Stimulated activated CD8-positive, alpha-beta memory T cell treated with anti-CD3 and anti-CD28 coated beads, Interleukin-7, amount 100 ng/mL, for 24 hours (primary cell): ENCODE measurements around the gene NEU1.
A peak's percentile ranks its signal among the peaks of the same experiment; 100 is the strongest.
"Not testable (repeated sequence)": the region's sequence is repeated elsewhere in the genome, so short reads cannot be mapped to it uniquely, and the experiment has no call there.

Experiments
- DNase-seq: peaks from one replicate; pipeline ENCODE4 v3.0.0-alpha.2; 2020; ENCODE audit warnings: low read depth

NEU1 gene

DNA sequence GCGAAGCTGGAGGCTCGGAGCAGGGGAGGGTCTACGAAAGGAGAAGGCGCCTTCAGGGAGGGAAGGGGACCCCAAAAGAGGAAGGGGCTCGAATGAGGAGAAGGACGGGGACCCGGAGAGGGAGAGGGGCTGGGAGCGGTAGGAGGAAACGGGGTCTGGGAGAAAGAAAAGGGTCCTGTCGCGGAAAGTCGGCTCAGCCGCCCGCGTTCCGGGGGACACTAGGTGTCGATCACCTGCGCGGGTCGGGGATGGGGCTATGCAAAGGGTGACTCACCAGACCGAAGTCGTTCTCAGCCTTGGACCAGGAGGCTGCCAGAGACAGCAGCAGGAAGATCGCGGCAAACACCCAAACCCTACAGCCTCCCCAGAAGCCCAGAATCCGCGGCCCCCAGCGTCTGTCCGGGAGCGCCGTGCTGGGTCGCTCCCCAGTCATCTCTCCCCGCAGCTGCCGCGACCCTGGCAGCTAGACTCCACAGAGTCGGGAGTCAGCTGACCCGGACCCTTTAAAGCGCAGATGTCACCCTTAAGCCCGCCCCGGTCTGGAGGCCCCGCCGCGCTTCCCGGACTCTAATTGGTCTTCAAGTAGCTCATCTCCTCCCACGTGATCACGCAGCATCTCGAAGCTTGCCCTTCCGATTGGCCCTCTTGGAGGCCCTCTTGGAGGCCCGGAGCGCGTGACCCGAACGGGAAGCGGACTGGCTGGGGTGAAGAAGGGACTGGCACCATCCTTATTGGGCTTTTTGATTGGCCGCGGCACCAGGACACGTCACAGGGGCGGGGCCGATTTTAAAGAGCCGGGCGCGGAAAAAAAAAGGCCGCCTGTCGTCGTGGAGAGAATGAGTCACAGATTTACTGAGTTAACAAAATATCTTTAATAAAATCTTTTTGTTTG is at the start of gene NEU1:
NEU1 (minus strand) TSS at position 478 of the 892 bp plus-strand sequence; CDS start at position 433, 45 bp downstream.
- peak; percentile 95 for DNase-seq

DNA sequence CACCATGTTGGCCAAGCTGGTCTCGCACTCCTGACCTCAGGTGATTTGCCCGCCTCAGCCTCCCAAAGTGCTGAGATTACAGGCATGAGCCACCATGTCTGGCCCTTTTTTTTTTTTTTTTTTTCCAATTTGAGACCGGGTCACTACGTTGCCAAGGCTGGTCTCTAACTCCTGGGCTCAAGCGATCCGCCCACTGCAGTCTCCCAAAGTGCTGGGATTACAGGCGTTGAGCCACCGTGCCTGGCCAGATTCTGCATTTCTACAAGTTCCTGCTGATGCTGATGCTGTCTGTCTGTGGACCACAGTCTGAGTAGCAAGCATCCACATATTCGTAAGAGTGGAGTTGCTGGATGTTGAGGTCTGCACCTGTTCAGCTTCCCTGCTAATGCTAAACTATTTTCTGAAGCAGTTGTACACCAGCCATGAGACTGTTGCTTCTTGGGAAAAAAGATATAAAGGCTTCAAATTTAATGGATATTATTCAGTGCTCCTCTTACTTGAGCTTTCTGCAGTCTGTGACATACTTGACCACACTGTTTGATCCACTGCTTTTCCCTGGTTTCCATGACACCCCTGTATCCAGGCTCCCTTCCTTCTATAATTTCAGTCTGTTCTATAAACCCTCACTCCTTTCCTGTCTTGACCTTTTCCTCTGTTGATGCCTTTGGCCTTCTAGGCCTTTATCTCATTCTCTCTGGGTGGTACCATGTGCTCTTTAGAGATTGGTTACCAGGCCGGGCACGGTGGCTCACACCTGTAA is 49.4 kb upstream of the NEU1 start:
- DNase-seq, result no peak

DNA sequence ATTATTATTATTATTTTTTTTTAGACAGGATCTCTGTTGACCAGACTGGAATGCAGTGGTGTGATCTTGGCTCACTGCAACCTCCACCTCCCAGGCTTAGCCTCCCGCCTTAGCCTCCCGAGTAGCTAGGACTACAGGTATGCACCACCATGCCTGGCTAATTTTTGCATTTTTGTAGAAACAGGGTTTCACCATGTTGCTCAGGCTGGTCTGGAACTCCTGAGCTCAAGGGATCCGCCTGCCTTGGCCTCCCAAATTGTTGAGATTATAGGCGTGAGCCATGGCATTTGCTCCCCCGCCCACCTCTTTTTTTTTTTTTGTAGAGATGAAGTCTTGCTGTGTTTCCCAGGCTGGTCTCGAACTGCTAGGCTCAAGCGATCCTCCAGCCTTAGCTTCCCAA is 46.7 kb upstream of the NEU1 start:
- not testable (repeated sequence) for DNase-seq

DNA sequence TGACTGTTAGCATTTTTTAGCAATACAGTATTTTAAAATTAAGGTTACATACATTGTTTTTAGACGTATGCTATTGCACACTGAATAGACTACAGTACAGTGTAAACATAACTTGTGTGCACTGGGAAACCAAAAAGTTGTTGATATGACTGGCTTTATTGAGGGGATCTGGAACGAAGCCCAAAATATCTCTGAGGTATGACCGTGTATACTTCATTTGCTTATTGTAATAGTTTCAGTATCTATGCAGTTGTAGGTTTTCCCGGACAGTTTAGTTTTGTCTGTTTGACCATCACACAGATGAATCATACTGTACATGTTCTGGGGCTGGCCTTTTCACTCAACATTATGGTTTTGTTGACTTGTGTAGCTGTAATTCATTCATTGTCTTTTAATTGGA is 46.2 kb upstream of the NEU1 start:
- DNase-seq, result no peak

DNA sequence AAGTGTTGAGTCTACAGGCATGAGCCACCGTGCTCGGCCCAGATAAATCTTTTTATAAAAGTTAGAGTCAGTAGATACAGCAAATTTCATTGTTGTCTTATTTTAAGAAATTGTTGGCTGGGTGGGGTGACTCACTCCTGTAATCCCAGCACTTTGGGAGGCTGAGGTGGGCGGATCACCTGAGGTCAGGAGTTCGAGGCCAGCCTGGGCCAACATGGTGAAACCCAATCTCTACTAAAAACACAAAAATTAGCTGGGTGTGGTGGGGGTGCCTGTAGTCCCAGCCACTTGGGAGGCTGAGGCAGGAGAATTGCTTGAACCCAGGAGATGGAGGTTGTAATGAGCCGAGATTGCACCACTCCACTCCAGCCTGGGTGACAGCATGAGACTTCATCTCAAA is 45.6 kb upstream of the NEU1 start:
- DNase-seq, result not testable (repeated sequence)

DNA sequence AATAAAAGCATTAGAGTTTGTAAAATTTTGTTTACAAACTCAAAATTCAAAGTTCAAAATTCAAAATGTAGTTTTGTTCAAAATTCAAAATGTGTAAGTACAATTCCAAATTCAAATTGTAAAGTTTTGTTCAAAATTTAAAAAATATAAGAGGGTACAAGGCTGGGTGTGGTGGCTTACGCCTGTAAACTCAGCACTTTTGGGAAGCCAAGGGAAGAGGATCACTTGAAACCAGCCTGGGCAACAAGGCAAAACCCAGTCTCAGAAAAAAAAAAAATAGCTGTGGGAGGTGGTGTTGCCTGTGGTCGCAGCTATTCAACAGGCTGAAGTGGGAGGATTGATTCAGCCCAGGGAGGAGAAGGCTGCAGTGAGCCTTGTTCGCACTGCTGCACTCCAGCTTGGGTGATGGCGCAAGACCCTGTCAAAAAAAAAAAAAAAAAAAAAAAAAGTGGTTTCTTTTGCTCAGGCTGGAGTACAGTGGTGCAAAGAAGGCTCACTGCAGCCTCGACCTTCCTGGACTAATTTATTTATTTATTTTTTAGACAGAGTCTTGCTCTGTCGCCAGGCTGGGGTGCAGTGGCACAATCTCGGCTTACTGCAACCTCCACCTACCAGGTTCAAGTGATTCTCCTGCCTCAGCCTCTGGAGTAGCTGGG is 44.7 kb upstream of the NEU1 start:
- DNase-seq, result no peak

DNA sequence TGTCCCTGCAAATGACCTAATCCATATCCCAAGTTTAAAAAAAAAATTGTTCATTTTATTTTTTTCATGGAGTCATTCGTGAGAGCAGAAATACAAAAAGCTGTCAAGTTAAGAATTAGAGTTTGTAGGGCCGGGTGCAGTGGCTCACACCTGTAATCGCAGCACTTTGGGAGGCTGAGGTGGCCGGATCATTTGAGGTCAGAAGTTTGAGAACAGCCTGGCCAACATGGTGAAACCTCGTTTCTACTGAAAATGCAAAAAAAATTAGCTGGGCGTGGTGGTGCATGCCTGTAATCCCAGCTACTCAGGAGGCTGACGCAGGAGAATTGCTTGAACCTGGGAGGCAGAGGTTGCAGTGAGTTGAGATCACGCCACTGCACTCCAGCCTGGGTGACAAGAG is 44.1 kb upstream of the NEU1 start:
- not testable (repeated sequence) for DNase-seq

DNA sequence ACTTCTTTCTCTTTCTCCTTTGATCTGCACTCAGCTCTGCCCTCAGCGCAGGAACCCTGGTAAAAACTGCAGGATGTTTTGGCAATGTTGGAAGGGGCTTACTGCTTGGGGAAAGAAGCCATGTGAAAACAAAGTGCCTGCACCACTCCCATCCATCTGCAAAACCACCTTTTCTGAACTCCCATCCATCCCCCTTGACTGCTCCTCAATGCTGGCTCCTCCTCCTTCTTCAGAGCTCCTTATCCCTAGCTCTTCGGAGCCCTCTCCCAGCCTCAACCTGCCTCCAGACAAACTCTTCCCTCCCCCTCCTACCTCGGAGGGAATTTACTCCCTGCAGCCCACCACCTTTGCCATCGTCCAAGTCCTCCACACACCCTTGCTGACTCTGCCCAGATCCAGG is 43.5 kb upstream of the NEU1 start:
- DNase-seq, result no peak

DNA sequence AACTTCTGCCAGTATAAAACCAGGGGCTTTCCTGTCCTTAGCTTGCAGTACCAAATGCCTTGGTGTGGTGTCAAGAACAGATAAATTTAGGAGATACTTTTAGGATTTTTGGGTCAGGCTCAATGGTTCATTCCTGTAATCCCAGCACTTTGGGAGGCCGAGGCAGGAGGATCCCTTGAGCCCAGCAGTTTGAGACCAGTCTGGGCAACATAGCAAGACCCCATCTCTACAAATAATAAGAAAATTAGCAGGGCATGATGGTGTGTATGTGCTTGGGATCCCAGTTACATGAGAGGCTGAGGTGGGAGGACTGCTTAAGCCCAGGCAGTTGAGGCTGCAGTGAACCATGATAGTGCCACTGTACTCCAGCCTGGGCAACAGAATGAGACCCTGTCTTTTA is 42.4 kb upstream of the NEU1 start:
- no peak for DNase-seq

DNA sequence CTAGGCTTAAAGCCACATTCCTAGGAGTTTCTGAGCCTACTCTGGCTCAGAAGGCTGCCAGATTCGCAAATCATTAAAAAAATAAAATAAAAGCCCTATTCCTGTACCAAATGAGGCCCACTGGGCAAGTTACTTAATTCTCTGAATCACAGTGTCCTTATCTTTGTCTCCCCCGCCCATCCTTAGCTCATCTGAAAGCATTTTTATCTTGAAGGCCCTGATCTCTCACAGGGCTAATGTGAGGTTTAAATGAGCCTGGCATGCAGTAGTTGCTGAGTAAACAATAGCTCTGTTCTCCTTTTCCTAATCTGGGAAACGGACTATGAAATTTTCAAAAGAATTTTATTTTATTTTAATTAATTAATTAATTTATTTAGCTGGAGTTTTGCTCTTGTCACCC is 41.3 kb upstream of the NEU1 start:
- DNase-seq, result no peak

DNA sequence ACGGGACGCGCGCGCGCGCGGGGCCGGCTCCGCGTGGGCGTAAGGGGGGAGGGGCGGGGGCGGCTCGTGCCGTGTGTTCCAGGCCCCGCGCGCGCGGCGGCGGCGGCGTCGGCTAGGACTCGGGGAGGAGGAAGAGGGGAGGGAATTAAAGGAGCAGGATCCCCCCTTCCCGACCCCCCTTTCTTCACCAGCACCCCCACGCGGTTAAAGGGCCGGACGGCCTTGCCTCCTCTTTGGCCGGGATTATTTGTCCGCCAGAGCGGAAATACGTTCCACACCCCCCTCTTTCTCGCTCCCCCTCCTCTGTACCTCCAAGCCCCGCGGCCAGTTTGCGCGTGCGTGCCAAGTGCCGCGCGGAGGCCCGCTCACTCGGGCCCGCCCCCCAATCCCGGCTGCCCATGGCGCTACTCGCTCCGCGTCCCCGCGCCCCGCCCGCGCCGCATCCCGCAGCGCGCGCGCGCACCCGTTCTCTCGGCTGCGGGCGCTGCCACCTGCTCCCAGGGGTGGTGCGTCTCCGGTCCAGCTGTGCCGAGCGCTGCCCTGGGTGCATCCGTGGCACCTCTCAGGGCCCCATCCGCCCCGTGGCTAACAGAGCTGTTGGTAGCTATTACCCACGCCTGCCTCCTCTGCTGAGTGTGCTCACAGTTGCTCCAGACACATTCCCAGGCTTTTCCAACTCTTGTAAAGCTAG is 39.5 kb upstream of the NEU1 start, which contains the start of gene ZBTB12:
ZBTB12 (minus strand) TSS at position 134 of the 691 bp plus-strand sequence. CDS start 781 bp downstream, outside the sequence.
- peak; percentile 73 for DNase-seq

DNA sequence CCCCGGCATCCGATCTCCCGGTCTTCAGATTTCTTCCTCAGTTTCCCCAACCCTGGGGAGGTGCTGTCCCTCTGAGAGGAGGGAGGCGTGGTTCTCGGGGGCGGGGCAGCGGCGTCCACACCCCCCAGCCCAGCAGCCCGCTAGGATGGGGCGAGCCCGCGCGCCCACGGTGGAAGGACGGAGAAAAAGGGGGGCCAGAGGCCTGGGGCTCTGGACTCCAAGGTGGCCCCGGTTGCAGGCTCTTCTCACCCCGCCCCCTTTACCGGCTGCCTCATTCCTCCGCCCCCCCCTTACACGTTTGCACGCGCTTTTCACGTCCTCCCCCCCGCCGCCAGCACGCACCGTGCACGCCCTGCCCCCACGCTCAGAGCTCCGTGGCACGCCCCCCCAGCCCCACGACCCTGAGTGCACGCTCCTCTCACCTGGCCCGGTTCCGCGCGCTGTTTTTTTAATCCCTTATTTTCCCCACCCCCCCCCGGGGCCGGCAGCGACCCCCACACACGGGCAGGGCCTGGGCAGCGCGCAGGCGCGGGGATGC is 38.9 kb upstream of the NEU1 start:
- peak; percentile 35 for DNase-seq

DNA sequence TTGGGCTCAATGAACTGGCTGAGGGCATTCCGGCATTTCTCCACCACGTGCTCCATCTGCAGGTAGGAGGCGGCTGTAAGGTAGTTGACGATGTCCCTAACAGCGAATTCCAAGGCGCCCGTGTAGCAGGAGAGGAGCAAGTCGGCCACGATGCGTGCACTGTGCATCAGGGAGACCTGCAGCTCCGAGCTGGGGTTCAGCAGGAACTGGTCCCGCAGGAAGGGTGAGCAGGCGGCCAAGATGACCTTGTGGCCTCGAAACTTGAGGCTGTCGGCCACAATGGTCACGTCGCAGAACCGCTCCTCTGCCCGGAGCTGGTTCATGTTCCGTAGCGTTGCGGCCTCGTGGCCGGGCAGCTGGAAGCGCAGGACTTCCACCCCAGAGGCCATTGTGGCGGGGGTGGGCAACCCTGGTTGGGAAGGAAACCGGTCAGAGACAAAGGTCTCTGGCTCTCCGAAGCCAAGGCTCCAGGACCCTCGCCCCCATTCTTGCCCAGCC is 38.3 kb upstream of the NEU1 start:
- no peak for DNase-seq

DNA sequence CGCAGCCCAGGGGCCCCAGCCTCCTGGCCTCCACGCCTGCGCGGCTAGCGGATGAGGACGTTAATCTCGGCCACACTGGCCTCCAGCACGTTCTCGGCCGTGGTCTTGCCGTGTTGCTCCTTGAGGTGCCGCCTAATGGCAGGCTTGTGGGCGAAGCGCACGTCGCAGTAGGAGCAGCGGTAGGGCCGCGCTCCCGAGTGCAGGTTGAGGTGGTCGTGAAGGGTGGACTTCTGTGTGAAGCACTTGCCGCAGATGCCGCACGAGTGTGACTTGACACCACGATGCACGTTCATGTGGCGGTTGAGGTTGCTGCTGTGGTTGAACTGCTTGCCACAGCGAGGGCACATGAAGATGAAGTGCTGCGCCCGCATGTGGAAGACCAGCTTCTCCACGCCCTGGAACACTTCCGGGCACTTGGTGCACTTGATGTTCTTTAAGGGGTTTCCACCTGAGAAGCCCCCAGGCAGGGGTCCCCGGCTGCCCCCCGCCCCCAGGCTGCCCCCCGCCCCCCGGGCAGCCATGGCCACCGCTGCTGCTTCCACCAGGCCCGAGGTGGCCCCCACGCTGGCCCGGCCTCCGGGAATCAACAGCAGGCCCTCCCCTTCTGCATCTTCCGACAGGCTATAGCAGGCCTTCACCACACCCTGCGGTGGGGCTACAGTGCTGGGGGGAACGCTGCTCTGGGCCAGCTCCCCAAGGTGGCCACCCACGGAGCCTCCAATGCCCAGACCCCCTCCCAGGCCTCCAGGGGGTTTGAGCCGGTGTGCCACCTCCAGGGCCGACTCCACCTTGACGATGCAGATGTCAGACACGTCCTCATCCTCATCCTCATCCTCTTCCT is 37.5 kb upstream of the NEU1 start:
- DNase-seq, result no peak

DNA sequence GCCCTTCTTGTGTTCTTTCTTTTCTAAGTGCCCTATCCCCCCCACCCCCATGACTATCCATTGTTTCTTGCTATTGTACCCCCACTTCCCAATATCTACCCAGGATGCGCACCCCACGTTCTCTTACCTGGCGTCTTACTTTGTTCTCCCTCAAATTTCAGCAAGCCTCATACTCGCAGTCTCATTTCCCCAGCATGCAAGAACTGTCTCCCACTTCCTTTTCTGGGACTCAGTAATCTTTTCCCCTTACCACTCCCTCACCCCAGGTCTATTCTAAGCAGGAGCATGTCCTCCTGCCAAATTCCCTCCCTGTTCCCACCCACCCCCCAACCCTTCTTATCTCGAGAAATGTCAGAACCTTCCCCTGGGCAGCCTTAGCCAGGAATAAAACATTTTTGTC is 36.6 kb upstream of the NEU1 start:
- no peak for DNase-seq

DNA sequence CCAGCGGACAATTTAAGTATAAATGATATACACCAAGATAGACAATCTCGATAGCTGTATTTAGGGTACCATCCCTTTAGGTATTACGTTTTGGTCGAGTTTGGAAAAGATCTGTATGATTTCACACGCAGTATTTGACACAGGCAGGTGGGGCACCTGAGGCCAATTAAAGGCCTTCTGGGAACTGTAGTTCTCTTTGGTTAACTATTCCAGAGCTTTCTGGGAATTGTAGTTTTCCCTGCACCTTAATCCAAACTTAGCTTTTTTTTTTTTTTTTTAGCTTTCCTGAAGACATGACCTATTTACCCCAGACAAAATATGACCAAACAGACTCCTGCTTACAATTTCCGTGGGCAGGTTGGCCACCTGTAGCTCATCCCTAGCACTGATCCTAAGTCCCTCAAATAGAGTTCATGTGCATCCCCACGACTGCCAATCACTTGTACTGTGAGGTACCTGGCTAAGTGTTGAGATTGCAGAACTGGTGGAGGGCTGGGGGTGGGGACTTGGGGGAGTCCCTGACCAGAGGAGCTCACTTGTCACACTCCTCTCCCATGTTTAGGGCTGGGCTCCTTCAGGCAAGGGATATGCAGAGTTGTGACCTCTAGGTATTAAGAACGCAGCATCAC is 35.9 kb upstream of the NEU1 start:
- DNase-seq, result no peak

DNA sequence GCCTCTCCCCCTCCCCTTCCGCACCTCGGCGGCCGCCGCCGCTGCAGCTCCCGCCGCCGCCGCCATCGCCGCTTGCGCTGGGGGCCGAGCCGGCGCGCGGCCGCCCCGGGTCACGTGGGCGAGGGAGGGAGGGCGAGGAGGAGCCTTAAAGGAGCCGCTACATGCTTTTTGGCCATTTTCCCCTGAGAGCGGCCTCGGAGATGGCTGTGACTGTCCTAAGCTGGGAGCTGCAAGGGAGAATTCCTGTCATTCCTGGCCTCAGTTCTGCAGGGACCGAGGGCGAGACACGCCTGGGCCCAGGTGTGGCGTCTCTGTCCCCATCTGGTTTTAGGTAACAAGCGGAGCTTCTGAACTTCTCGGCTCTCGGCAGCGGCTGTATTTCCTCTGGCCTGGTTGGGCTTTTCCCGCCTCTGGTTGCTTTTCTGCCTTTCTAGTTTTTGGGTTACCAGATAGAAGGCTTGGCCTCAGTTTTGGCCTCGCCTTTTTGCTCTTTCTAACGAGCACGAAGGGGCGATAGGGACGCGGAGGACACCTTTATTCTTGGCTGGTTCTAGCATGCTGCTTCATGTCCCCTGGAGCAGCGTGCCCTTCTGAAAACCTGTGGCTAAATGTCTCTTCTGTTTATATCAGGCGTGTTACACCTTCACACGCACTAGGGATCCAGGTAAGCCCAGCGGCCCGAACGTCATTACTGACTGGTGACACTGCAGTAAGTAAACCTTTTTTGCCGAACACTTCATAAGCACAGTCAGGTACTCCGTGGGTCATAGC is 35.2 kb upstream of the NEU1 start, which contains the start of gene EHMT2:
EHMT2 (minus strand) TSS at position 87 of the 771 bp plus-strand sequence; CDS start at position 66, 21 bp downstream.
- DNase-seq, result peak; percentile 64

DNA sequence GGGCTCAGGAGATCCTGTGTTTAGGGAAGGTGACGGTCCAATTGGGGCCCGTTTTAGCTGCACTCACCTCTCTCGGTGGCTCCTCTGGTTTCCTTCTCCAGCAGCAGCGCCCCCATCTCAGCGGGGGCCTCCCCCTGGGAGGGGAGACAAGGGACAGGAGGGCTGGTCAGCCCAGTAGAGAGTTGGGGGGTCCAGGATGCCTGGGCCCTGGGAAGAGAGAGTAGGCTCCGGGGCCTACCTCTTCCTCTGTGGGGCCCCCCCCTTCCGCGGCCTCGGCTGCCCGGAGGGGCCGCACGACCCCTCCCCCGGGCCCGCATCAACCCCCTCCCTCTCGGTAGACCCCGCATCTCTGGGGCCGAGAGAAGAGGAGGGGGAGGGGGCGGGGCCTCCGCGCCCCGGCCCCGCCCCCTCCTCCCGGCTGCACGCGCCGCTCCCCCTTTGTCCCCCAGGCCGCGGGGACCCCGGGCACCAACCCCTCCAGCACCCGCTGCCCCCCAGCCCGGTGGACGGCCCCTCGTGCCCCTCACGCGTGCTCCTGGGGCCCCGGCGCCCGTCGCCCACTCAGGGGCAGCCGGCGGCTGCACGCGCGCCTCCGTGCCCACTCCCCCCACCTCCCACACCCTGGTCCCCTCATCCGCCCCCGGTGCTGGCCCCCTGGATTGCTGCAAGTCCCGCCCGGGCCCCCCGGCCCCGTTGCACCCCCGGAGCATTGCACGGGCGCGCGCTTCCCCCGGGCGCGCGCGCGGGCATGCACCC is 34.4 kb upstream of the NEU1 start:
- no peak for DNase-seq
